COLO668 (cell line): Measurements from ENCODE around the gene LRRN4CL.
"Not testable (repeated sequence)": the region's sequence is repeated elsewhere in the genome, so short reads cannot be mapped to it uniquely, and the experiment has no call there.

Experiments used
- DNase-seq: peaks from one replicate; lab custom pipeline; 2025; ENCODE audit not compliant: unreplicated experiment; lab: John Stamatoyannopoulos, UW

LRRN4CL gene

DNA sequence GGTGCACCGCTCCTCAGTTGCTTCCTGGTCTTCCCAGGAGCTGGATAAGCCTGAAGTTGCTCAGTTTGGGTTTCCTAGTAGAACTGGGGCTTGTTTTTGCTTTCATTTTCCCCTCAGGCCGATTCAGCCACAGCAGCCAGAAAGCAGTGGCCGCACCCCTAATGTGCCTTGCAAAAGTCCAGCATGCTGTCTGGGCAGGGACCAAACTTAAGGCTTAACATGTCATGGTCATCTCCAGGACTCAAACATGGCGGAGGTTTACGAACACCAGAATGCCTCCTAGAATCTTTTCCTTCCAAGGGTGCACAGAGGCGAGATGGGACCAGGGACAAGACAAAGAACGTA, 20.6 kb upstream of the LRRN4CL start:
- peak; percentile 37 for DNase-seq

DNA sequence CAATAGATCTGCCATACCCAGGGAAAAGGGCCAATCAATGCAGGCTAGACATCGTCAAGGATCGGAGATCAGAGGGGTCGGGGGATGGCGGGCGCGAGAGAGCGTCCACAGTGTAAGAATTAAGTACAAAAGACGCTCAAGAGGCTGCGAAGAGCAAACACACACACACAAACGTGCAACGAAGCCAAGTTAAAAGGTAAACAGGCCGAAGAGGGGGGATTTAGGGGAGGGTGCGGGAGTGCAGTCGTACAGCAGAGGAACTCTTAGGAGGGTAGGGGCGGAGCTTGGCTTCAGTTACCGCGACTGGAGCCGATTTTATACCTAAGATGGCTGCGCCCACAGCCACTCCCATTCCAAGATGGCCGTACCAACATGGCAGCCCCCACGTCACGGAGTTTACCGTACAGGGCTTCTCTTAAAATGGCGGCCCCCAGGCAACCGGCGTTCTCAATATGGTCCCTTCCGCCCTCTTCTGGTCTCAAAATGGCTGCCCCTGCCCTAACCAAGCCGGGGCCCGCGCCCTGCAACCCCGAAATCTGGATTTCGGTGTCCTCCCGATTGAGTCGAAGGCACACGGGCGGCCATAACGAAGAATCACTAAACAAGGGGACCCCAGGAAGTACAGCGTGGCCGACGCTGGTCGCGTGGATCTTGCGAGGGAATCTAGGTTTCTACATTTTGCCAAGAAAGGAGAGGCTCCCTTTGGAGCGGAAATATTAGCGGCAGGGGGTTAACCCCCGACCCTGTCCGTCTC, 20.1 kb upstream of the LRRN4CL start:
- peak; percentile 97 for DNase-seq

DNA sequence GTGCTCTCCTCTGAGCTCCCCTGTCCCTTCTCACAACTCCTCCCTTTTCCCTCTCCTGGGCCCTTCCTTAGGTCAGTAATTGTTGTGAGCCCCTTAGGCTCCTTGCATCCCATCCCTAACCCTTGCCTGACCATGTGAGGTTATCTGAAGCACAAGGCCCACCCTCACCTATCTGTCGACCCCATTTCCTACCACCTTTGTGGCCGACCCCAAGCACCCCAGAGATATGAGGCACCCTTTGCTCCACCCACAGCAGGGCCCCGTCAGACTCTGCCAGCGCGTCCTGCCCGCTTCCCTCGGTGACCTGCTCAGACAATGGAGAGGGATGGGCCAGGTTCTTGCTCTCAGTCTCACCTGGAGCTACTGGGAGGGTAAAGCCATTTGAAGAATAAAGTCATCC, 19.5 kb upstream of the LRRN4CL start:
- DNase-seq, result peak; percentile 55

DNA sequence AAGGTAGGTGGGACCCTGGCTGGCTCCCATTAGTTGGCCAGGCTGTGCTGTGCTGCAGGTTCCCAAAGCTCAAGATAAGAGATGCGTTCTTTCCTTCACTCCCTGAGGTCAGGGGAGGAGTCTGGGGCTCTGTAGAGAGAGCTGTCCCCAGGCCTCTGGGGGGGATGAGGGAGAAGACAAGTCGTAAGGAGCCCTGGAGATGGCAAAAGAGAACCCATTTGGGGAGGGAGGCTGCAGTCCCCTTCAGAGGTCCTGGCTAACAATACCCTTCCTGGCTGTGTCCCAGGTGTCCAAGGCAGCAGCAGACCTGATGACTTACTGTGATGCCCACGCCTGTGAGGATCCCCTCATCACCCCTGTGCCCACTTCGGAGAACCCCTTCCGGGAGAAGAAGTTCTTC, 19.1 kb upstream of the LRRN4CL start:
- no peak for DNase-seq

DNA sequence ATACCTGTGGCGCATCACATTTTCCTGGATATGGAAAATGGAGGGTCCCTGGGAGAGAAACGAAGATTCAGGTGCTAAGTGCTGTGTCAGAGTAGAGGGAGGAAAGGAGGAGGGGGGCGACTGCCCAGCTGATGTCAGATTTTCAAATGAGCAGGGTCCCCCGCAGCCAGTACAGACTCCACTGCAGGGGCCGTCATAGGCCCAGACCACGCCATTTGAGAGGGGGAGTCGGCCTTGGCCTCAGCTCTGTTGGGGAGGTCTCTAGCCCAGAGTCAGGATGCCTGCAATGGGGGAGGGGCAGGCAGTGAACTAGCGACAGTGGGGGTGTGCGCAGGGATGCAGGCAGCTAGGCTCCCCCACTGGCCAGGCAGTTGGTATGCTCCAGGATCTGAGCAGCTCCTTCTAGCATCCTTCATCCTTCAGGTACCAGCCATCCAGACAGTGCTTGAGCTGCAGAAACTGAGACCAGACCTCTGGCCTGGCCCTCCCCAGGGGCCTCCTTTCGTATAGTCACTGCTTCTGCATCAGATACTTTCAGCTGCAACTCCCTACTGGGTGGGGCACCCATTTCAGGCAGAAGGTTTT, 18.0 kb upstream of the LRRN4CL start, which contains the start of the genes BSCL2 and GNG3:
BSCL2 (minus strand) TSS at position 148 of the 585 bp plus-strand sequence. CDS start 229 bp downstream, outside the sequence.
GNG3 (plus strand) TSS at position 400 of the 585 bp plus-strand sequence. CDS start 620 bp downstream, outside the sequence.
- peak; percentile 8 for DNase-seq

DNA sequence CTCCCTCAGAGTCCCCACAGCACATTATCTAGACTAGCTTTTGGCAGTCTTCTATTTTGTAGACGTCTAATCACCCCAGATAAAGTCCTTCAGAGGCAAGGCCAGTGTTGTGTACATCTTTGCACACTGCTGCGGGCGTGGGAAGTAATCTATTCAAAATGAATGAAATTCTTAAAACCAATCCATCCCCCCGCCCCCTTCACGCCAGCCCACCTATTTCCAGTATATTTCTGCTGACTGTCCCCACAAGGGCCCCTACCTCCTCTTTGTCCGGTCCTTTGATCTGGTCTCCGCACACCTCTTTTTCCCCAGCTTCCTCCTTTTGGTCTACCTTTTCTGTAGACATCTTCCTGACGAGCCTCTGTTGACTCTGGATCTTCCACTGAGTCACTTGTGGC, 17.5 kb upstream of the LRRN4CL start:
- DNase-seq, result no peak

DNA sequence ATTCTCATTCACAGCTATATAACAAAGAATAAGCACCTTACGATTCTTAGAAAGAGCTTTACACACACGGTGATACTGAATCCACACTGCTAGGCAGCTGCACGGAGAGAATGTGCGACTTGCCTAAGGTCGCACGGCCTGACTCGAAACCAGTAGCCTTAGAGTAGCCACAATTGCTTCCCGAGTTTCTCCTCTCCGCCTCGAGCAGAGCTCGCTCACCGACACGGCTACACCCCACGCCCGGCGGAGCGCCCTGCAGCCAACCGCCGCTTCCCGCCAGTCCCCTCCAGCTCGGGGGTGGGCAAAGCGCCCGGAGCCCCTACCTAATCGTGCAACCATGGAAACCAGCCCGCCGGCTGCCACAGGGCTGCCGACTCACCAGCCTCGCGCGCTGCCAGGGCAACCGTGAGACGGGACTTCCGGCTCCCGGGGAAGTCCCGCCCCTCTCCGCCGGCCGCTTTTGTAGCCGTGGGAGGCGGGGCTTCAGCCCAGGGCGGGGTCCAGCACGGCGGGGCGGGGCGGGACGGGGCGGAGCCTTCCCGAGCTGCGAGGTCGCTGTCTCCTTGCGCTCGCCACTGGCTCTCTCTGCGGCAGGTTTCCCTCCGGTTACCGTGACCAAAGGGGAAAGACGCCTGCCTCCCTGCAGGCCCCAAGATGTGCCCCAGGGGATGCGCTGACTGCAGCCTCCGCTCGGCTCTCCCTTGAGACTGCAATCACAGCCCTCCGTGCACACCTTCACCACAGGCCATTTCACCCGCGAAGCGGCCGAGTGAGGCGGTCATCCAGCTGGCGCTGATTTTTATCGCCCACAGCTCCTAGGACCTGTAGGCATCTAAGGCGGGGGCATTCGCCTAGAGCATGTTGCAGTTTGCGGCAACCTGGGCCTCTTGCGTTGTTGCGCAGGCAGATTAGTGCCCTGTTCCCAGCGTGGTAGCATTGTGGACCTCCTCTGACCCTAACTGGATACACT, 16.8 kb upstream of the LRRN4CL start:
- peak; percentile 97 for DNase-seq

DNA sequence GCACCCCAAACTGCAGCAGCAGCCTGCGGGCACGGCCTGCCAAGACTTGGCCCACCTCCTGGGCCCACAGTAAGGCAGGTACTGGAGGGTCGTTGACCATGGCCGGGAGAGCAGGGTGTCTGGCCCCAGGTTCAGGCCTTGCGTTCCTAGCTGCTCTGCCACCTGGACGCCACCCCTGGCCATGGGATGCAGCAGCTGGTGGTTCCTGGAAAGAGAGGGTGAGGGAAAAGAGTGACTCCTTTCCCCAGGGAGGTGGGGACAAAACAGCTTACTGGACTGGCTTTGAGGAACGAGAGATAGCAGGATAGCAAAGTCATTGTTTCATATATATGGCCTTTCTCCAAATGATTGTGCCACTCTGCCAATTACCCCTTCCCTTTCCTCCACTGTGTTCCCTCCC, 16.1 kb upstream of the LRRN4CL start:
- peak; percentile 44 for DNase-seq

DNA sequence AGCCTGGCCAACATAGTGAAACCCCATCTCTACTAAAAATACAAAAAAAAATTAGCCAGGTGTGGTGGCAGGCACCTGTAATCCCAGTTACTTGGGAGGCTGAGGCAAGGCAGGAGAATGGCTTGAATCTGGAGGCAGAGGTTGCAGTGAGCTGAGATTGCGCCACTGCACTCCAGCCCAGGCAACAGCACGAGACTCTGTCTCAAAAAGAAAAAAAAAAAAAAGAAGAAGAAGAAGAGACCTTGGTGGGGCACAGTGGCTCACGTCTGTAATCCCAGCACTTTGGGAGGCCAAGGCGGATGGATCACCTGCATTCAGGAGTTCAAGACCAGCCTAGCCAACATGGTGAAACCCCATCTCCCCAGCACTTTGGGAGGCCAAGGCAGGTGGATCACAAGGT, 14.6 kb upstream of the LRRN4CL start:
- DNase-seq, result not testable (repeated sequence)

DNA sequence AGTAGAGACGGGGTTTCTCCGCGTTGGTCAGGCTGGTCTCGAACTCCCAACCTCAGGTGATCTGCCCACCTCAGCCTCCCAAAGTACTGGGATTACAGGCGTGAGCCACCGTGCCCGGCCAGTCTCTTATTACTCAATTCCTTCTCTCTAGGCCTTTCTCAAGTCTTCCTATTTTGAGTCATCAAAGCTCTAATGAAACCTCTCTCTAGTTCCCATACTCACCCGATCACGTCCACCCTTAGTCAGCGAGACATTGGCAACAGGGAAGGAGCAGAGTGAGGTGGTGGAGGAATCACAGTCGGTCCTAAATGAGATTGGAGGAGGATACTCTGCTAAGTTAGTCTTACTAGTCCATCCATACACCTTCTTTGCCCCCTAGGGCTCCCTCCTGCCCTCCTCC, 12.9 kb upstream of the LRRN4CL start:
- DNase-seq, result no peak

DNA sequence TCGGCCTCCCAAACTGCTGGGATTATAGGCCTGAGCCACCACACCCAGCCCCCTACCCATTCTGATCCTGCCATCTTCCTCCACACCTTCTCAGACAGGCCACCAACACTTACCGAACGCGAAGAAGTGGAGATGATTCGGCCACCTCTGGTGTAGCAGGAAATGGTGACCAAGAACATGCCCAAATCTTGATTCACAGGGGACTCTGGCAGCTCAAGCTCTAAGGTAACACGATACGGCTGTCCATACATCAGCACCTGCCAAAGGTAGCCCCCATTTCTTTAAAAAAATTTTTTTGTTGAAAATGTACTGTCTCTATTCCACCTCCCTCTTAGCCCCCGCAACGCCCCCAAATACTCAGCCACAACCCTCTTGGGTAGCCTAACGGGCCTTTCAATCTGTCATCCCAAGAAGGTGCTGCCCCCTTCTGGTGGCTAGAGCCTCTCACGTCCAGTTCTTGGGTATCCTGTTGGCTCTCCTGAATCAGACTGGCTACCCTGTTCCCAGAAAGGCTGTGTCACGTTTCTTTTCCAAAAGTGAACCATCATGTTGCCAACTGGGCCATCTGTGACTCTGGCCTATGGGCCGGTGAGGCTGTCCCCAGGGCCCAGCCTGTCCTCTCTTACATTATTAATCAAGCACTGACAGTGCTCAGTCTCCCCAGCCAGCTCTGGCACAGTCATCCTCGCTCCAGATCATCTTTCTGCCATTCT, 5.3 kb upstream of the LRRN4CL start:
- peak; percentile 63 for DNase-seq

DNA sequence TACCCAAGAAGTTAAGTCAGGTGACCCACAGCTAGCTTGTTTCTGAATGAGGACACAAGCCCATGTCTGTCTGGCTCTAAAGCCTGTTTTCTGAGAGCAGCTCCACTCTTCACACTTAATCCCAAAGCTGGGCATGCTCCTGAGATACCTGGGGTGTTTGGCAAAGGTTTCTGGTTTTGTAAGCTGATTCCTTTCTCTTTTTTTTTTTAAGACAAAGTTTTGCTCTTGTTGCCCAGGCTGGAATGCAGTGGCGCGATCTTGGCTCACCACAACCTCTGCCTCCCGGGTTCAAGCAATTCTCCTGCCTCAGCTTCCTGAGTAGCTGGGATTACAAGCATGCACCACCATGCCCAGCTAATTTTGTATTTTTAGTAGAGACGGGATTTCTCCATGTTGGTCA, 4.3 kb upstream of the LRRN4CL start:
- not testable (repeated sequence) for DNase-seq

DNA sequence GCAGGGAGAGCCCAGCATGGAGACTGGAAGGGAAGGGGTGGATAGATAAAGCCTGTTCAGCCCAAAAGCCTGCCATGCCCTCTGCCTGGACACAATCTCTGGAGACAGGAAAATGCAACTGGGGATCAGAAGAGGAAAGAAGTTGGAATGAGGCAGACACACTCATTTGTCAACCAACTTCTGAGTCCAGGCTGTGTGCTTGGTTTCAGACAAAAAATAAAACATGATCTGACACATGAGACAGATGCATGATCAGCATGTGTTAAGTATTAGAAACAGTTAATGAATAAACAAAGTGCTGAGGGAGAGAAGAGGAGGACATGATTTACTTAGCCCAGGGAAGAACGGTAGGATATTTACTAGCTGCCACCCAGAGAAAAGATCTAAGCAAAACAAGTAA, 839 bp downstream of the LRRN4CL start:
- no peak for DNase-seq

DNA sequence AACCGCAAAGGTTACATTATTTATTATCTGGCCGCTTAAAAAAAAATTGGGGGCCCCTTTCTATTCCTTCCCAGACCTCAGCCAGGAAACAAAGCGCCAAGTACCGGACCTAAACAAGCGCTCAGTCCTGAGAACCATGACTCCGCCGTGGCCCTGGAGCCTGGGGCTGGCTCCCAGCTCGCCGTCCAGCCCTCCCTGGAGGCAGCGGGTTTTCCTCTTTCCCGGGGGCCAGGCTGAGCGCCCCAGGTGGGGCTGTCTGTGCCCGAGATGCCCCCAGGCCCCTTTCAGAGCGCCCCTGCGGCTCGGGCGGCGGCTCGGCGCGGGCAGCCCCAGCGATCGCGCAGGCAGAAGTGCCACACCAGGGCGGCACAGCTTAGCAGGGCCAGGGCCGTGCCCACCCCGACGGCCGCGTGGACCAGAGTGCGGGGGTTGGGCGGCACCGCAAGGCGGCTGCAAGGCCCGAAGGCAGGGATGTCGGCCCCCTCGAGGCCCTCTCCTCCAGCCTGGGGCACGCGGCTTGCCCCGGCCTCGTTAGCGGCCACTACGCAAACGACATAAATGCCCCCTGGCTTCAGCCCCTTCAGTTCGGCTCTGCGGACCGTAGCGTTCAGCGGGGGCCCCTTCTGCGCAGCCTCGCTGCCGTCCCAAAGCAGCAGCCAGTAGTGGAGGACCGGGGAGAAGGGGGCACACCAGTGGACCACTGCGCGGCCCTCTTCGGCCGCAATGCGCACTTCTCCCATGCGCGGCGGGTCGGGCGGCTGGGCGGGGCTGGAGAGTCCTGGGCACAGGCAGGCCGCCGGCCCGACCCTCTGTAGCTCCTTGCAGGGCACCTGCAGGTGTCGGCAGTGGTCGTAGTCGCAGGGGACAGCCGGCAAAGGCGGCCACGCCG, 1.6 kb downstream of the LRRN4CL start:
- DNase-seq, result no peak

DNA sequence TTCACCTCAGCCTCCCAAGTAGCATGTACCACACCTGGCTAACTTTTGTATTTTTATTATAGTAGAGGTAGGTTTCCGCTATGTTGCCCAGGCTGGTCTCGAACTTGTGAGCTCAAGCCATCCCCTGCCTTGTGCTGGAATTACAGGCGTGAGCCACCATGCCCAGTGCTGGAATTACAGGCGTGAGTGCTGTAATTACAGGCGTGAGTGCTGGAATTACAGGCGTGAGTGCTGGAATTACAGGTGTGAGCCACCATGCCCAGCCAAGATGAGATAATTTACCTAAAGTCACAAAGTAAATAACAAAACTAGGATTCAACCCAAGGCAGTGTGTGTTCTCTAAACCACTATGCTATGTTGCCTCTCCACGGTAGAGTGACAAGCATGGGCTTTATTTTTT, 6.8 kb downstream of the LRRN4CL start:
- no peak for DNase-seq

DNA sequence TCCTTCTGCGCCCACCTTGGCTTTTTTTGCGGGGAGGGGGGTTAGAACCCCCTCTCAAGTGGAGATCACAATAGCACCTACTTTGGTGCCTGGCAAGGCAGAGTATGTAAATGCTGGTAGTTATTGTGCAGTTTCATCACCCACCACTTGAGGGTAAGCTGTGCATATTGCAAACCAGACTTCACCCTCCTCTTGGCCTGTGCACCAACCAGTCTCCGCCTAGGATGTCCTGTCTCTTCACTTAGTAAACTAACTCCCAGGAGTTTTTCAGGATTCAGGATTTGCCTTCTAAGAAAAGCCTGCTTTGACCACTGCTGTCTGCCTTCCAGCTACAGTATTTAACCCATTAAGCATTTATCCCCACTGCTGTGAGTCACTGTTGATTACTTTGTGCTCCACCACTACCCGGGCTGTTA, 8.5 kb downstream of the LRRN4CL start:
- DNase-seq, result peak; percentile 43

DNA sequence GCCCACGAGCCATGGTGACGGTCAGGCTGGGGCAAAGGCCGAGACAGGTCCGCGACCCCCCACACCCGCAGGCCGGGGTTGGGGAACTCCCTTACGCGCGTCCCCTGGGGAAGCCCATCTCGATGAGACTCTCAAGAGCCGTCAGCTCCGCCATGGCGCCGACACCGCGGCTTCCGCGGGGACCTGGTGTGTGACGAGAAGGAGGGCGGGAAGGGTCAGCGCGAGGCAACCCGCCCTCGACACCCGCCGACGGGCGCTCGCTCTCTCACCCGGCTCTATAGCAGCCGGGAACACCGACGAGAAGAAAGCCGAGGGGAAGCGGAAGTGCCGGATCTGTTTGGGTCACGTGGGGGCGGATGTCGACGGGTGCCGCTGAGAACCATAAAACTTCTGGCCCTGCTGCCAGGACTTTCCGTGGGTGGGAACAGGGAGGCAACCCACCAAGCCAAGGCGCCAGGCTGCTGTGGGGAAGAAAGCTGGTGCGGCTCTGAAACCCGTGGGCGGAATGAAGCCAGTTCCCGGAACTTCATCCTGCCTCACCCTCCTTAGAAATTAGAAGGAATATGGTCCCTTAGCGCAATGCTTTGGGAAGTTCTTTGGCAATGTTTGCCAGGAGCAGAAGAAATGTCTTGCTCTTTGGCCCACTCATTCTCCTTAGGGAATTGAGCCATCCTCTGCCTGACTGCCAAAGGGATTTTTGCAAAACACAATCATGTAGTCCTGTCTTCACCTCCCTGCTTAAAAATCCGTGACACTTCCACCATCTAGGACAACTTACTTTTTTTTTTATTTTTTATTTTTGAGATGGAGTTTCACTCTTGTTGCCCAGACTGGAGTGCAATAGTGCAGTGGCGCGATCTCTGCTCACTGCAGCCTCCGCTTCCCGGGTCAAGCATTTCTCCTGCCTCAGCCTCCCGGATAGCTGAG, 10.3 kb downstream of the LRRN4CL start, which contains the start of gene UBXN1:
UBXN1 (minus strand) TSS at position 304 of the 927 bp plus-strand sequence; CDS start at position 154, 150 bp downstream.
- peak; percentile 84 for DNase-seq

DNA sequence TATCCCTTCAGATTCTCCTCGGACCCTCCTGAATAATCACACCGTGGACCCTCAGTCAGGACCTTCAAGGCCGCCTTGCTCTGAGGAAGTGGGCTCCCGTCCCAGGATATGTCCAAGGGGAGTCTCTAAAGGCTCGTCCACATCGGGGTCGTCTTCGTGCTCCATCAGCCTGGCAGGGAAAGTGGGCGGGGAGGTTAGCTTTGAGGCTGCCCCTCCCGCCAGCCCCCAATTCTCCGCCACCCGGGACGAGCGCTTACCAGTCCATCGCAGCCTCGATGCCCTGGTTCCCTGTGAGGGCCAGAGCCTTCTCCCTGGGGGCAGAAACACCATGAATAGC, 10.9 kb downstream of the LRRN4CL start:
- no peak for DNase-seq

DNA sequence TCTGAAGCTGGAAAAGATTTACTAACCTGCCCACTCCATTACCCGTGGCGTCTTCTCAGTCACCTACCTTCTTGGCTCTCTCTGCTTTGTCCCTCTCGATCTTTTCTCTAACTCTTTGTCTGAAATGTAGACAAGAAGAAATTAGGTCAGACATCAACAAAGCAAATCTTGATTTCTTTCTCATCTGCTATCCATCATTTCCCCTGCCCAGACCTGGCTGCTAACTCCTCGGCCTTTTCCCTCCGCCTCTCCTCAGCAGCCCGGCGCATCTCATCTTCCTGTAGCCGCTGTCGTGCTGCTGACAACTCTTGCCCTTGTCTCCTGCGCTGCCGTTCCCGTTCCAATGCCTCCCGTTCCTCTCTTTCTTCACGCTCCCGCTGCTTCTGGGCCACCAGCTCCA, 11.6 kb downstream of the LRRN4CL start:
- no peak for DNase-seq
